Suprapubic skin (tissue), 4 donors: Measurements from ENCODE around the gene BCL3. TPM values are rescaled to one million over a fixed set of nuclear protein-coding genes. Genes with fewer than 3 reads are reported as not detected.

ENCODE experiments used
- DNase-seq, 2 donors: peaks; one replicate each; pipeline ENCODE4 v3.0.0-alpha.2; 2019; ENCODE audit warnings: low spot score in 2 of 2
- H3K27ac ChIP-seq: fragments of 200-600 bp; sonication (generic); one replicate; pipeline ENCODE4 v1.5.1; 2019
- H3K27me3 ChIP-seq: fragments of 200-600 bp; sonication (generic); one replicate; pipeline ENCODE4 v1.5.1; 2019
- H3K36me3 ChIP-seq: fragments of 200-600 bp; sonication (generic); one replicate; pipeline ENCODE4 v1.5.1; 2019
- H3K4me1 ChIP-seq: fragments of 200-600 bp; sonication (generic); one replicate; pipeline ENCODE4 v1.5.1; 2019
- H3K4me3 ChIP-seq: fragments of 200-600 bp; sonication (generic); one replicate; pipeline ENCODE4 v1.5.1; 2019; ENCODE audit warnings: mild to moderate bottlenecking
- H3K9me3 ChIP-seq: fragments of 200-600 bp; sonication (generic); one replicate; pipeline ENCODE4 v1.5.1; 2019
- EP300 ChIP-seq: sonication (generic); formaldehyde crosslinking; IDR thresholded peaks from one replicate; pipeline ENCODE4 v1.6.1; 2017; ENCODE audit warnings: antibody characterized with exemption
- POLR2A ChIP-seq, 2 donors: fragments of 450-650 bp; IDR thresholded peaks; one replicate each; pipeline ENCODE4 v1.6.1; 2017; ENCODE audit warnings: antibody characterized with exemption in 2 of 2, mild to moderate bottlenecking in 2 of 2, moderate library complexity in 2 of 2
- POLR2AphosphoS5 ChIP-seq, 3 donors: sonication (generic); formaldehyde crosslinking; IDR thresholded peaks; one replicate each; pipeline ENCODE4 v1.6.1; 2017; ENCODE audit warnings: antibody characterized with exemption in 3 of 3
- WGBS: methylation state at CpG from one replicate; pipeline ENCODE4 v1.1.5; 2018; 5-methylcytosine and 5-hydroxymethylcytosine counted together
- total RNA-seq, 4 donors: library from RNA; depleted of rRNA; stranded (reverse); fragments of >200 nt; gene quantifications; one replicate each; pipeline ENCODE4 v1.1.0, GENCODE V29; 2016
- TF ChIP-seq, protein P1 (sequence below), 2 donors: fragments of 200-600 bp in 1 of 2; fragments of 450-650 bp in 1 of 2; sonication (generic) in 1 of 2; IDR thresholded peaks; one replicate each; pipeline ENCODE4 v1.5.1; 2016 to 2019; ENCODE audit warnings: antibody characterized with exemption in 2 of 2, mild to moderate bottlenecking in 1 of 2, moderate library complexity in 1 of 2

The BCL3 gene
- total RNA-seq, 4 donors from 2014 or later, result 13.9 to 29.1 (median 17.9) TPM

DNA sequence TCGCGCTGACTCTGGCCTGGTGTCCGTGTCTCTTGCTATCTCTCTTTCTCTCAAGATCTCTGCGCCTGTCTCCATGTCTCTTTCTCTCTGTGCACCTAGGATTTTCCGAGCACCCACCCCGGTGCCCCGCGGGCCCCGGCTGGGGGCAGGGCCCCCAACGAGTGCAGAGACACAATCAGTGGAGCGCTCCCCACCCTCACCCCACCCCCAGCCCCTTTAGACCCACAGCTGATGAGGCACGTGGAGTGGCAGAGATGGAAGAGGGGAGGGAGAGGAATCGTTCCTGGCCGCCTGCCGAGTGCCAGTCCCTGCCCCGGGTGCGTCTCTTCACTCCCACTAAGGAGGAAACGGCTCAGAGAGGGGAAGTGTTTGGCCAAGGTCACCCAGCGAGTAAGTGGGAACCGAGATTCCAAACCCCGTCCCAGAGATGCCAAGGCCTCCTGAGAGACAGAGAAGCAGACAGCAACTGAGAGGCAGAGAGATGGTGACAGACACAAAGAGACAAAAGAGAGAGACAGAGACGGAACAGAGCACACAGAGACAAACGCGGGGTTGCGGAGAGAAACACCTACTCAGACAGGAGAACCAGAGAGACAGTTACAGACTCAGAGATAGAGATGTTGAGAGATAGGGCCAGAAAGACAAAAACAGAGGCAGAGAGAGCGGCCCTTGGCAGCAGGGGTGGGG, 626 bp upstream of the BCL3 start:
- Histone ChIP-seq H3K4me1 (peaks cover 85% of the 10 kb centered on the region), H3K9me3 (no peaks in the 10 kb centered on the region), H3K27ac (peak overlapping the region; percentile 96), H3K36me3 (peaks cover 6% of the 10 kb centered on the region), H3K4me3 (peak overlapping the region; percentile 70), H3K27me3 (no peaks in the 10 kb centered on the region)
- peak; percentile 88 to 89 for DNase-seq
- WGBS, result 1% methylated on average over 26 of the region's 26 CpGs
- peak in 1 of 3 donors; percentile 11 for TF ChIP-seq POLR2AphosphoS5 (IDR thresholded peaks at IDR 0.05)
- TF ChIP-seq, protein P1, sequence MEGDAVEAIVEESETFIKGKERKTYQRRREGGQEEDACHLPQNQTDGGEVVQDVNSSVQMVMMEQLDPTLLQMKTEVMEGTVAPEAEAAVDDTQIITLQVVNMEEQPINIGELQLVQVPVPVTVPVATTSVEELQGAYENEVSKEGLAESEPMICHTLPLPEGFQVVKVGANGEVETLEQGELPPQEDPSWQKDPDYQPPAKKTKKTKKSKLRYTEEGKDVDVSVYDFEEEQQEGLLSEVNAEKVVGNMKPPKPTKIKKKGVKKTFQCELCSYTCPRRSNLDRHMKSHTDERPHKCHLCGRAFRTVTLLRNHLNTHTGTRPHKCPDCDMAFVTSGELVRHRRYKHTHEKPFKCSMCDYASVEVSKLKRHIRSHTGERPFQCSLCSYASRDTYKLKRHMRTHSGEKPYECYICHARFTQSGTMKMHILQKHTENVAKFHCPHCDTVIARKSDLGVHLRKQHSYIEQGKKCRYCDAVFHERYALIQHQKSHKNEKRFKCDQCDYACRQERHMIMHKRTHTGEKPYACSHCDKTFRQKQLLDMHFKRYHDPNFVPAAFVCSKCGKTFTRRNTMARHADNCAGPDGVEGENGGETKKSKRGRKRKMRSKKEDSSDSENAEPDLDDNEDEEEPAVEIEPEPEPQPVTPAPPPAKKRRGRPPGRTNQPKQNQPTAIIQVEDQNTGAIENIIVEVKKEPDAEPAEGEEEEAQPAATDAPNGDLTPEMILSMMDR (IDR thresholded peaks at IDR 0.05), result no peak

DNA sequence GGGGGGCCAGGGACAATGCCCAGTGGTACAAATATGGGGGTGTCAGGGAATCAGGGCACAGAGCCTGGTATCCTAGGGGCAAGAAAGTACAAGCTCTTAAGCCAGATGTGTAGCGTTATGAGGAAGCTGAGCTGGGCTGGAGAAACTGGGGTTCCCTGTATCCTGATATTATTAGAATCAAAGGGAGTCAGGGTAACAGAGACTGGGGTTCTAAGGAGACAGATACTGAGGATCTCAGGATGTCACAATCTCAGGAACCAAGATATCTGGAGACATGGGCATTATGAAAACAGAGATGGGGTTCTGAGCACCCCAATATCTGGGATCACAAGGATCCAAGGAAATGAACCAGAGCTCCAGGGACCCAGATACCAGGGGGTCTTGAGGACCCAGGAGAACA, 784 bp downstream of the BCL3 start:
- Histone ChIP-seq H3K4me3 (peak overlapping the region; percentile 70), H3K36me3 (peaks cover 6% of the 10 kb centered on the region), H3K27me3 (no peaks in the 10 kb centered on the region), H3K9me3 (no peaks in the 10 kb centered on the region), H3K4me1 (peaks cover 86% of the 10 kb centered on the region), H3K27ac (peak overlapping the region; percentile 96)
- TF ChIP-seq POLR2A (IDR thresholded peaks at IDR 0.05) (no peak), POLR2AphosphoS5 (IDR thresholded peaks at IDR 0.05) (no peak), EP300 (no peak)
- TF ChIP-seq, protein P1 (IDR thresholded peaks at IDR 0.05), result no peak
- WGBS, result 0% methylated on average over 1 of the region's 1 CpG
- no peak for DNase-seq

DNA sequence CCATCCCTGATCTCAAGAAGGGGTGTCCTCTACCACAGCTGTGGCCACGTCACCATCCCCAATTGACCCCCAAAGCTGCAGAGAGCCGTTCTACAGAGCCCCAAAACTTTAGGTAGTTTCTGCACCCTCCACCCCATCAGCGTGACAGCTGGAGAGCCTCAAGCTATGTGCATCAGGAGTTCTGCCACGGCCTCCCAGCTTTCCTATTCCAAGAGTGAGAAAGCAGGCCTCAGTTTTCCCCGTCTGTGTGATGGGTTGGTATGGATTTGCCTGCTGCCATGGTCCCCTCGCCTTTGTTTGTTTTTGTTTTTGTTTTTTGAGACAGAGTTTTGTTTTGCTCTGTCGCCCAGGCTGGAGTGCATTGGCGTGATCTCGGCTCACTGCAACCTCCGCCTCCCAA, 1.5 kb downstream of the BCL3 start:
- WGBS, result 68% methylated on average over 10 of the region's 10 CpGs
- H3K9me3 ChIP-seq, result no peaks in the 10 kb centered on the region
- DNase-seq, result no peak
- TF ChIP-seq, protein P1 (IDR thresholded peaks at IDR 0.05), result no peak
- TF ChIP-seq POLR2A (IDR thresholded peaks at IDR 0.05), result no peak
- no peak for TF ChIP-seq EP300
- no peak for TF ChIP-seq POLR2AphosphoS5 (IDR thresholded peaks at IDR 0.05)
- H3K27me3 ChIP-seq, result no peaks in the 10 kb centered on the region
- H3K36me3 ChIP-seq, result peaks cover 6% of the 10 kb centered on the region
- H3K4me3 ChIP-seq, result peak overlapping the region; percentile 70
- H3K27ac ChIP-seq, result no peak overlapping the region
- H3K4me1 ChIP-seq, result peaks cover 86% of the 10 kb centered on the region

DNA sequence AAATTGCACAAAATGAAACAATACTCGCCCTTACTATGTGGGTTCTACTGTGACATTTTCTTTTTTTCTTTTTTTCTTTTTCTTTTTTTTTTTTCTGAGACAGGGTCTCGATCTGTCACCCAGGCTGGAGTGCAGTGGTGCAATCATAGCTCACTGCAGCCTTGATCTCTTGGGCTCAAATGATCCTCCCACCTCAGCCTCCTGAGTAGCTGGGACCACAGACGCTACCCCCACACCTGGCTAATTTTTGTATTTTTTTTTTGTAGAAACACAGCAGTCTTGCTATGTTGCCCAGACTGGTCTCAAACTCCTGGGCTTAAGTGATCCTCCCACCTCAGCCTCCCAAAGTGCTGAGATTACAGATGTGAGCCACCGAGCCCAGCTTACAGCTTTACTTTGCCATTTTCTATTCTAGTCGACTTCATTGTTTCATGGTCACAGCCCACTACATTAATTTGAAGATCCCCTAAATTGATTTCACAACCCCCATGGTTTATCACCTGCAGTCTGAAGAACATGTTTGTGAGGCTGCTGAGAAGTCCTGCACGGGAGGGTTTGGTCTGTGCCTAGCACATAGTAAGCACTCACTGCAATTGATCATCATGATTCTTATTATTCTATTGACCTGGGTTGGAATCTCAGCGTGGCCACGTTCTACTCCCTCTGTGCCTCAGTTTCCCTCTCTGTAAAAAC, 3.8 kb downstream of the BCL3 start:
- Histone ChIP-seq H3K27ac (peak overlapping the region; percentile 93), H3K4me3 (peak overlapping the region; percentile 49), H3K27me3 (no peaks in the 10 kb centered on the region), H3K9me3 (no peaks in the 10 kb centered on the region), H3K36me3 (peaks cover 12% of the 10 kb centered on the region), H3K4me1 (peaks cover 90% of the 10 kb centered on the region)
- no peak for DNase-seq
- TF ChIP-seq POLR2AphosphoS5 (IDR thresholded peaks at IDR 0.05), result no peak
- no peak for TF ChIP-seq EP300
- no peak for TF ChIP-seq POLR2A (IDR thresholded peaks at IDR 0.05)
- TF ChIP-seq, protein P1 (IDR thresholded peaks at IDR 0.05), result no peak
- WGBS, result 60% methylated on average over 8 of the region's 8 CpGs
